Raji (cell line): ENCODE data around the gene EPHB1.
A peak's percentile ranks its signal among the peaks of the same experiment; 100 is the strongest.

Experiments
- POLR2A ChIP-seq: IDR thresholded peaks from 2 replicates; pipeline ENCODE4 v1.6.1; 2011; ENCODE audit warnings: low read depth, low read length, control low read depth; ENCODE audit not compliant: insufficient read depth

The EPHB1 gene

DNA sequence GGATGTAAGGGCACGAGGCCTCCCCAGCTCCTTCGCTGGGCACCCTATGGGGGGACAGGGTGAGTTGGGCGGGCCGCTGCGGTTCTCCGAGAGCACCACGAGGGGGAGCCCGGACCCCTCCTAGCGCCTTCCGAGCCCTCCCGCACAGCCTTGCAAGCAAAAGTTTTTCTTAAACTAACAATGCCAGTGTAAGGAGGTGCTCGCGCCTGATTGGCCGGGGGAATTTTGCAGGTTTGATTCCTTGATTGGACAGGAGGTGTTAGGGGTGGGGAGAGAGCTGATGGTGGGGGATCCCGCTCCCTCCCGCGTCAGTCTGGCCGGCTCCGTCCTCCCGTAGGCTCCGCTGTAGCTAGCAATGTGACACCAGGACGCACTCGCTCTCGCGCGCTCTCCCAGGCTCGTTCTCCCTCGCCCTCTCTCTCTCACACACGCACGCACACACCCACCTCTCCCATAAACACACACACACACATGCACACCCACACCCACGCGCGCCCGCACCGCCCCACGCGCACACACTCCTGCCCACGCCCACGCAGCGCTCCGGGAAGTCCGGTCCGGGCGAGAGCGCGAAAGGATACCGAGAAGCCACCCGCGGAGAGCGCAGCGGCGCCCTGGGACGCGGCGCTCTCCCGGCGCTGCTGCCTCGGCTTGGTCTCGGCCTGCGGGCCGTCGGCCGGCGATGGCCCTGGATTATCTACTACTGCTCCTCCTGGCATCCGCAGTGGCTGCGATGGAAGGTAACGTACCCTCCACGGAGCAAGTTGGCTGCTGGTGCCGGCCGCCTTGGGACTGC, at the start of gene EPHB1:
TSS of gene EPHB1 (plus strand) at position 311 of the 796 bp plus-strand sequence.
- TF ChIP-seq POLR2A = peak; percentile 59

DNA sequence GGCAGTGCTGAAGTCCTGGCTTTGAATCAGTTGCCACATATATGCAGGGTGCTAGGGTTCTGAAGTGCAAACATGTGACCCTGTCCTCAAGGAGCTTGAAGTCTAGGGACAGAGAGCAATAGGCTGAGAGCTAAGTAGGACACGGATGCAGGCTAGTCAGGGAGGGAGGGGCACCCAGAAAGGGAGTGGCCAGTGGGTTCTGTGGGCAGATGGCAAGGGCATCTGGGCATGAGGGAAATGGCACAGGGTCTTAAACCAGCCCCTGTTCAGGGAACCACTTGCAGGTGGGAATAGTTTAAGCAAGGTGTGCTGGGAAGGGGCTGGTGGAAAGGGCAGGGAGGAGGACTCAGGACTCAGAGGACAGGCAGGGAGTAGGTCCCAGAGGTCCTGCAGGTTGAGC, 46.4 kb upstream of the EPHB1 start:
- no peak for TF ChIP-seq POLR2A

DNA sequence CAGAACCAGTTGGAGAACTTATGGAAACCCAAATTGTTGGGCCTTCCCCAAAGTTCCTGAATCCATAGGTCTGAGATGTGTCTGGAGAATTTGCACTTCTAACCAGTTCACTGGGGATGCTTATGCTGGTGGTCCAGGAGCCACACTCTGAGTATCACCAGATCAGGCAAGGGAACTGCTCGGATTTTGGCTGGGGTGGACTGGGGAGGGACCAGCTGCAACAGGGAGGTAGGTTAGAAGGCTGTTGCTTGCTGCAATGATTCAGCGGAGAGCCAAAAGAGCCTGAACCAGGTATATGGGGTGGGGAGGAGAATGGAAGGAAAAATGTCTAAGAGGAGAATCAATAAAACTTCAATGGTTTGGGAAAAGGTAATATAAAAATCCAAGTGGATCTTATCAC, 45.9 kb upstream of the EPHB1 start:
- TF ChIP-seq POLR2A = no peak

DNA sequence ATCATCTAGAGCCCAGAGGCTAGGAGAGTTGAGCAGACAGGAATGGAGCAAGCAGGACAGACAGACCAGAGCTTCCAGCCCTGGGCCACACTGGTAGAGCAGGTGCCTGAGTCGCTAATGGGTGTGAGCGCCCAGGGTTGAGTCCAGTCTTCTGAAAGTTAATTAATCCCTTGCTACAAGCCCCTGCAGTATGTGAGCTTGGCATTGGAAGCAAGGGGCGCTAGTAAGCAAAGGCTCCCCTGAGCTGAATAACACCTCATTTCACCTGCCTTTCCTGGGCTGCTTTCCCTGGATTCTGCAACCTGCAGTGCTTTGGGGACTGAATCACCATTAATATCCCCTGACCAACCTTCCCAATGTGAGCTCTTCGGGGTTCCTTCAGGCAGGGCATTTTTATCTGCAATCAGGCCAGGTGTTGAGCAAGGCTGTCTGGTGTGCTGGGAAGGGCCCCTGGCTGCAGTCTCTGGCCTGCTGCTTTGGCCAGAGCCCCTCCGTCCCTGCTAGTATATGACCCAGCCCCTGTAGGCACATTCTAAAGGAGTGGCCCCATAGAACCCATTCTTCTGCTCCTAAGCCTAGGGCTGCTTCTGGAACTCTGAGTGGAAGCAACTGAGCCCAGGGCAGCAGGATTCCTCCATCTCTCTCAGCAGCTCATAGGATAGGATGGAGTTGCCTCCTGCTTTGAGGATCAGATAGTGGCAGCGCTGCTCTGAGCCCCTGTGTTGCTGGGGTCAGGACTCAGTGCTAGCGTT, 45.1 kb upstream of the EPHB1 start:
- TF ChIP-seq POLR2A = no peak

DNA sequence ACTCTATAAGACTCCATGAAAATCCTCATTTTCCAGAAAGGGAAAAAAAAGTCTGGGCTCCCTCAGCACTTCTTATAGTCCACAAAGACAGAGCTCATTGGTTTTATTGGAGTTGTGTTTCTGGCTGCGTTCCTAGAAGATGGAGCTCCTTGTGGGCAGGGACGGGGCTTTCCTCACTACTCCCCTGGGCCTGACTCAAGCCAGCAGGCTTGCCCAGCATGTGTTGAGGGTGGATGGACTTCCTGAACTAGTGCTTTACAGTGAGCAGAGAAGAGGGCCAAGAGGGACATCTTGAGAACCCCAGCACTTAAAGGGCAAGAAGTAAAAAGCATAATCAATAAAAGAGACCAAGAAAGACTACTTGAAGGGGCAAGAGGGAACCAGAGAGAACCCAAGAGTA, 43.2 kb upstream of the EPHB1 start:
- no peak for TF ChIP-seq POLR2A

DNA sequence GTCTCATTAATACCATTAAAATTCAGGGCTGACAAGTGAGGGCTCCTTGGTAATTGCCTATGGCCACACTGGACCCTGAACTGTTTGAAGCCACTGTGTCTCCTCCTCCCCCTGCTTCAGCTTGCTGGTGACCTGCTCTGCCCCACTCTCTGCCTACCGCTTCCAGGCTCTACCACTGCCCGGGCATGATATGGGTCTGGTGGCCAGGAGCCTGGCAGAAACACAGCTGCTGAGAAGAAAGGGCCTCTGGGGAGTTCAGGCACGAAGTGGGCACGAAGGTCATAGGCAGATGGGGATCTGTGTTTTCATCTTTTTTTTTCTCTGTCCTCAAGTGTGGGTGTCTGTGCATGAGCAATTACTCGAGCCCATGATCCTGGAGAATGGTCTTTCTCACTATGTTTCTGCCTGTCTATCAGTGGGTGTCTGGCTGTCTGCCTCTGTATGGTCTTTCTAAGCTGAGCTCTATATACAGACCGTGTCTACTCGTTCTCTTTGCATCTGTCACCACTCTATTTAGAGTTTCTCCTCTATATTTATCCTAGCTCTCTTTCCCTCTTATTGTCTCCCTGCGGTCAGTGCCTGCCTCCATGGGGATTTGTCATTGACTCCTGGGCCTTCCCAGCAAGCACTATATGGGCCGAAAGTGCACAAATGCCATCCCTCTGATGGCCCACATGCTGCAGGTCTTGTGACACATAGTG, 42.1 kb upstream of the EPHB1 start:
- TF ChIP-seq POLR2A = no peak

DNA sequence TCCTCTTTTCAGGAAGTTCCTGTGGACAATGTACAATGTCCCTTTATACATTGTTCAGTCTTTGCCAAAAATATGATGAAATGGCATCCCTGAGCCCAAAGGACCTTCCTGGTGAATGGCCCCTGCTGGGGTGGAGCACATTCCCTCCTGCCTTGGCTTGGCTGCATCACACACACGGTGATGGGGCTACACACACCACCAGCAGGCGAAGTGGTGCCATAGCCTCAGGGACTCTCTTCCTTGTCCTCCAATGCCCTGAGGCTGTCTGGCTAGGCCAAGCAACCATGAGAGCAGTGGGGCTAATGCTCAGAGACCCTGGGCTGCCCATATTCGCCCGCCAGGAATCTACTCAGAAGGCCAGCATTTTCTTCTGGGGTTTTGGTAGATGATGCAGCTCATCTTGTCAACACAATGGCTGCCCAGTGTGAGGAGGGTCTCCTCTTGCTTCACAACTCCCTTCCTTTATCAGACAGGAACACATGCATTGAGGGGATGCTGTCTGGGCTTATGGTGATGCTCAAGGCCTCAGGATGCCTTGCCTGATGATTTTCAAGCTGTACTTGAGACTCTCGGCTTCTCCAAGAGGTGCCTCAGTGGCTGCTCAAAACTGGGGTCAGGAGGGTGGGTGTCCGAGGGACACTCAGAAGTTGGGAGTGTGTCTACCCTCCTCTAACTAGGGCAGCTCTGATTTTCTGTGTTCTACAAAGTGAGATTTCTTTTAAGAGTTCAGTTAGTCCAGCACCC, 40.9 kb upstream of the EPHB1 start:
- TF ChIP-seq POLR2A = no peak

DNA sequence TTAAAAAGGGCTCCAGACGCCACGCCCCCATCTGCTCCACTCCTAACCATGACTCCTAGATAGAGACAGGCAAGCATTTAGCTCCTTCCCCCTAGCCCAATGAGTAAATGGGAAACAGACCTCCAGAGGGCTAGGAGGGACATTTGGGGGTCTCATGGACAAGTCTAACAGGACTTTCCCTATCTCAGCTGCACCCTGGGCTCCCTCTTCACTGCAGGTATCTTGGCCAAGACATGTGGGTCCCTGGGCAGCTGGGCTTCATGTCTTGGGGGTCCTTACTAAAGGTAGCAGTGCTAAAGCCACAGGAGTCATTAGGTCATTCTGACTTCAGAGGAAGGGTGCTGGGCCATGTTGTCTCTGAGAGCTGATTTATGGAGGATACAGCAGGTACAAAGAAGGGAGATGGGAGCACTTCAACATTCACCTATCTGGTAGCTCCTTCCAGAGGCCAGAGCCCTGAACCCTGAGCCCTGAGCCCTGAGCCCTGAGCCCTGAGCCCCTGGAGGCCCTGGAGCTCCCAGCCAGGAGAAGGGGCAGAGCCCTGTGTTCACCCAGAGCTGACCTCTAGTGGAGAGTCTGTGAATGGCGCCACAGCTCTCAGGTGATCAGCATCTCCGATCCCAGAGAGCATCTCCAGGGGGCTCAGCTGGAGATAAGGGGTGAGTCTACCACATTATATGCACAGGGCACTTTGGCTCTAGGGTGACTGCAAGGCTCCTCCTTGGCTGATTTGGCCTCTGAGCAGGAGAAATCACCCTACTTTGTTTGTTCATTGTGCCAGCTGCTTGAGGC, 40.1 kb upstream of the EPHB1 start:
- TF ChIP-seq POLR2A = no peak

DNA sequence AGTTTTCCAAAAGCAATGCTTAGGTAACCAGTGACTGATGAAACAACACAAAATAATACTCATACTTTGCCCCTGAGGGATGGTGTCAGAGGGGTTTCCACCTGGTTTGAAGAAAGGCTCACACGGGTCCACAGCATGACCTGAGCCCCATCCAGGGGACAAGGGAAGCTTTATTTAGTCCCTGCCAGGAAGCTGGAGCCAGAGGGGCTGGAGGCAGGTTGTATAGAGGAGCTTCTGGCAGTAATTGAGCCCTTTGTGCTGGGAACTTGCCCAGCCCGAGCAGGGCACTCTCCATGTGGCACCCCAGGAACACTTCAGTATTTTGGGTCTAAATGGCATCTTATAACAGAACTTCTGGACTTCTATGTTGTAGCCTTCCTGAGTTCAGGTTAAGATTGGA, 39.2 kb upstream of the EPHB1 start:
- no peak for TF ChIP-seq POLR2A

DNA sequence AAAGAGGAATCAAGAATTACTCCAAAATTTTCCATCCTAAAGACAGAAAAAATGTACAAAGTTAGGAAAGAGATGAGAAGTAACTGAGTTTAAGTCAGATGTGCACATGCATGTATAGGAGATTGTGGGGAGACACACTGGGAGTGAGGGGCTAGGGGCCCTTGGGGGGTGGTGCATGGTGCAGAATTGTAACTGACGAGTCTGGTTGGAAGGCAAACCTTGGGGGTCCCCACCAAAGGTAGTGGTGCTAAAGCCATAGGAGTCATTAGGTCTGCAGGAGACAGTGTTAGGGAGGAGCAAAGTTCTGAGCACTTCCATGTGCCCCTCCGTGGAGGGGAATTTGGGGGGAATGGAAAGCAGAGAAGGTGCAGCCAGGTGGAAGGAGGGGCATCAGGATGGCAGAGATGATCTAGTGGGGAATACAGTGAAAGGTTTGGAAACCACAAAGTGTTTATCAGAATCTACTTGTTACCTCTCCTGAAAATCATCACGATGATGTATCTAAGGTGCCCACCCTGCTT, 37.5 kb upstream of the EPHB1 start:
- TF ChIP-seq POLR2A = no peak

DNA sequence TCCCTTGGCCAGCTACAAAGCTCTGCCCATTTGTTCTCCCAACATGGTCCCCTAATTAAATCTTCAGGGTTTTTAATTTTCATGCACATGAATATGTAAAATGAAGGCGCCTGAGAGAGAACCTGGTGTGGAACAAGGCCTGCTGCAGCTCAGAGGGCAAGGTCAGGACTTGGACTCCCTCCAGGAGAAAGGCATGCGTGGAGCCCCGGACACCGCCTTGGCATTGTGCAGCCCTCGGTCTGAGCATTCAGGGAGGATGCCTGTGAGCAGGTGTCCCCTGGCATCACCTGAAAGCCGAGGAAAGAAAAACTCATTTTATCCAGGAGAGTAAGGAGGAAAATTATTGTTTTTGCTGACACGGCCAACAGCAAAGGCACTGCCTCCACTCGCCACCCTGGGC, 33.8 kb upstream of the EPHB1 start:
- no peak for TF ChIP-seq POLR2A

DNA sequence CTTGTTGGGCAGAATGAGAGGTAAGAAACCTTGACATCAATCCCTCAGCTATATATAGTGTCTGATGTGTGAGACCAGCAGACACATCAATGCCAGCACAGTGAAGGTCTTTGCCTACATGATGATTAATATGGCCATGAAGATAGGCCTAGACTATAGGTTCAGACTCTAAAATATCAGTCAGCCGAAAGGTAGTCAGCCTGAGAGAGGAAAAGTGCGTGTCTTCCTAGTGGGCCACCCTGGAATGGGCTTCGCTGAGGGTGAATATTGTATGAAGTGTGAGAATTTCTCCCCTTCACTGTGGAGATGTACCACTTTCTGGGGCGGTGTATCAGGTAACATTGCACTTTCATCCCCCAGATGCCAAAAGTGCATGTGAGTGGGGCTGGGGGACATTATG, 33.0 kb upstream of the EPHB1 start:
- TF ChIP-seq POLR2A = no peak

DNA sequence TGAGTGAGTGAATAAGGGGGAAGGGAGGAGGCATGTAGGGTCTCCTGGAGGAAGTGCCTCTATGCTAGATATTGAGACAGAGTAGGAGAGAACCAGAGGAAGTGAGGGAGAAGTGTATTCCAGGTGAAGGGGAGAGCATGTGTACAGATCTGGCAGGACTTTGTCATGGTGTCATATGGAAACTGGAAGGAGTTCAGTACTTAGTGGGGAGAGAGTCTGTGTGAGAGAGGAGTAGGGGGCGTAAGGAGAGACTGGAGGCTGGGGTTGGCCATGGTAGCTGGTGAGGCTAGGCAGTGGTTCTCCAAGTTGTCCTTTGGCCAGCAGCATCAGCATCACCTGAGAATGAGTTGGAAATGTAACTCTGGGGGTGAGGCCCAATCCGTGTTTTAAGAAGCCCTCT, 29.6 kb upstream of the EPHB1 start:
- no peak for TF ChIP-seq POLR2A

DNA sequence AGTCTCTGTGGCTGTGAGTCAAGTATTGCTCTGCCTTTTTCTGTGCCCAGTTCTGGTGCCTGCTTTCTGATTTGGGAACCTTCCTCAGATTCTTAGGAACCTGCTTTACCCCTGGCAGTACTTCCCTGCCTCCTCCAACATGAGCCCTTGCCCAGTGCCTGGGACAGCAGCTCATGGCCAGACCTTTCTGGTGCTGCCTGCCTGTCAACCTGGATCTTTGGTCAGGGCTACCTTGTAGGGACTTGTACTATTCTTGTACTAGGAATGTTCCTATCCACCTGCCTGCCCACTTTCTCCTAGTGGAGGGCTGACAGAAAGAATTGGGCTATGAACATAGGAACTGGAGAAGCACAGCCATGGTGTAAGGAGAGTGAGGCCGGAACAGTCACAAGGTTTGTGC, 28.8 kb upstream of the EPHB1 start:
- no peak for TF ChIP-seq POLR2A

DNA sequence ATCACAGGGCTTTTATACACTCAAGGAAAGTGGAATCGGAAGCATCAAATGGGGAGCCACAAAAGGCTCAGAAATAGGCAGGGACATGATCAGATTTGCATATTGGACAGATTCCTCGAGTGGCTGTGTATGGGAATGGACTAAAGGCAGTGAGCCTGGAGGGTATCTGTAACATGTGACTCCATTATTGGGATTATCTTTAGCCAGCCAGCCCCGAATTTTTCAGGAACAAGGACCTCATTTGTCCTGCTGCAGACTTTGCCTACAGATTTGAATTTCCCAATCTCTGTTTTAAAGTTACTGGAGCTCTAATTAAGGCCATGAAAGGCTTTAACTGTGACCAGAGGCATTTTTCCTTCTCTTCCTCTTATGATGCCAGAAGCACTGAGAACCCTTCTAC, 26.9 kb upstream of the EPHB1 start:
- TF ChIP-seq POLR2A = no peak

DNA sequence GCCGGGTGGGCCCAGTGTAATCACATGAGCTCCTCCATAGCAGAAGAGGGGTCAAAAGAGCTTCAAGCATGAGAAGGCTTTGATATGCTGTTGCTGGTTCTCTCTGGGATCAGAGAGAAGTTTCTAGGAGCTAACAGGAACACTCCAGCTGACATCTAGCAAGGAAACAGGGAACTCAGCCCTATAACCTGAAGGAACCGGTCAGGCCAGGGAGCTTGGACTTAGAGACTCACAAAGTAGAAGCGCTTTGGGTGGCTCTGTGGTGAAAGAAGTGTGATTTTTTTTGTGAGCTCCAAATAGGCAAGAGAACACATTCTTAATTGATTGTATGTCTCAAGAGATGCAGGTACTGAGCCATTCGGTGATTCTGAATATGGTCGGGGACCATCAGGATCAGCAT, 26.2 kb upstream of the EPHB1 start:
- no peak for TF ChIP-seq POLR2A
